Epithelial cell of proximal tubule (primary cell): Measurements from ENCODE around the gene PHF2. TPM values are rescaled to one million over a fixed set of nuclear protein-coding genes. Genes with fewer than 3 reads are reported as not detected.

Source experiments
- DNase-seq: peaks from one replicate; pipeline ENCODE4 v3.0.0-alpha.2; 2011; ENCODE audit warnings: low read depth
- H3K4me3 ChIP-seq: 2 replicates; pipeline ENCODE4 v1.5.1; 2011; ENCODE audit warnings: low read depth, mild to moderate bottlenecking, low read length
- CTCF ChIP-seq: conservative IDR thresholded peaks from 2 replicates; pipeline ENCODE4 v1.5.1; 2012; ENCODE audit warnings: low read depth, mild to moderate bottlenecking, low read length
- total RNA-seq: library from RNA; depleted of rRNA; stranded (reverse); fragments of >200 nt; gene quantifications from 2 replicates; pipeline ENCODE4 v1.2.3, GENCODE V29; 2015

PHF2 gene
- total RNA-seq, 1 donor from 2014 or later, result 11.4 TPM

- no peak for TF ChIP-seq CTCF
- no peak for DNase-seq
- no peak overlapping the region for H3K4me3 ChIP-seq
Observed at GRCh38 chr9:93708987-93709302, 132.6 kb downstream of the PHF2 start.

GRCh38 chr9:93709600-93710369 lies 133.4 kb downstream of the PHF2 start:
- H3K4me3 ChIP-seq, result no peak overlapping the region
- no peak for DNase-seq
- TF ChIP-seq CTCF, result no peak

- no peak for DNase-seq
- H3K4me3 ChIP-seq, result no peak overlapping the region
- no peak for TF ChIP-seq CTCF
Observed at GRCh38 chr9:93710370-93710723, 134.0 kb downstream of the PHF2 start.

GRCh38 chr9:93711002-93711401 lies 134.6 kb downstream of the PHF2 start:
- no peak overlapping the region for H3K4me3 ChIP-seq
- DNase-seq, result no peak
- TF ChIP-seq CTCF, result no peak

- no peak for TF ChIP-seq CTCF
- no peak overlapping the region for H3K4me3 ChIP-seq
- no peak for DNase-seq
Observed at GRCh38 chr9:93712896-93713295, 136.5 kb downstream of the PHF2 start.

- TF ChIP-seq CTCF, result no peak
- no peak overlapping the region for H3K4me3 ChIP-seq
- DNase-seq, result no peak
Observed at GRCh38 chr9:93713716-93714115, 137.3 kb downstream of the PHF2 start.

- no peak for DNase-seq
- no peak for TF ChIP-seq CTCF
- no peak overlapping the region for H3K4me3 ChIP-seq
Observed at GRCh38 chr9:93721417-93721965, 145.1 kb downstream of the PHF2 start.
